WTC11 (cell line): ENCODE data around the gene PRKCZ.

ENCODE experiments used
- JUN ChIP-seq: sonication (generic); formaldehyde crosslinking; IDR thresholded peaks from 2 replicates; pipeline ENCODE4 v1.8.0; 2023; ENCODE audit warnings: mild to moderate bottlenecking, missing genetic modification reagents
- NR2C2 ChIP-seq: sonication (generic); formaldehyde crosslinking; IDR thresholded peaks from 2 replicates; pipeline ENCODE4 v1.8.0; 2022; ENCODE audit warnings: mild to moderate bottlenecking, missing genetic modification reagents
- SP1 ChIP-seq: sonication (generic); formaldehyde crosslinking; conservative IDR thresholded peaks from 2 replicates; pipeline ENCODE4 v1.8.1; 2022; ENCODE audit warnings: missing genetic modification reagents
- ZNF396 ChIP-seq: fragments of 250-450 bp; sonication (Bioruptor Pico); IDR thresholded peaks from 2 replicates; pipeline ENCODE4 v1.8.0; 2021; ENCODE audit warnings: mild to moderate bottlenecking, moderate library complexity, borderline replicate concordance
- TF ChIP-seq, protein P1 (sequence below): fragments of 200-600 bp; IDR thresholded peaks from 2 replicates; pipeline ENCODE4 v1.8.0; 2022; ENCODE audit warnings: antibody characterized with exemption
- TF ChIP-seq, protein P2 (sequence below): sonication (generic); formaldehyde crosslinking; IDR thresholded peaks from 2 replicates; pipeline ENCODE4 v1.8.0; 2022; ENCODE audit warnings: mild to moderate bottlenecking, missing genetic modification reagents
- TF ChIP-seq, protein P3 (sequence below): sonication (generic); formaldehyde crosslinking; IDR thresholded peaks from 2 replicates; pipeline ENCODE4 v1.8.0; 2022; ENCODE audit warnings: mild to moderate bottlenecking, missing genetic modification reagents

DNA sequence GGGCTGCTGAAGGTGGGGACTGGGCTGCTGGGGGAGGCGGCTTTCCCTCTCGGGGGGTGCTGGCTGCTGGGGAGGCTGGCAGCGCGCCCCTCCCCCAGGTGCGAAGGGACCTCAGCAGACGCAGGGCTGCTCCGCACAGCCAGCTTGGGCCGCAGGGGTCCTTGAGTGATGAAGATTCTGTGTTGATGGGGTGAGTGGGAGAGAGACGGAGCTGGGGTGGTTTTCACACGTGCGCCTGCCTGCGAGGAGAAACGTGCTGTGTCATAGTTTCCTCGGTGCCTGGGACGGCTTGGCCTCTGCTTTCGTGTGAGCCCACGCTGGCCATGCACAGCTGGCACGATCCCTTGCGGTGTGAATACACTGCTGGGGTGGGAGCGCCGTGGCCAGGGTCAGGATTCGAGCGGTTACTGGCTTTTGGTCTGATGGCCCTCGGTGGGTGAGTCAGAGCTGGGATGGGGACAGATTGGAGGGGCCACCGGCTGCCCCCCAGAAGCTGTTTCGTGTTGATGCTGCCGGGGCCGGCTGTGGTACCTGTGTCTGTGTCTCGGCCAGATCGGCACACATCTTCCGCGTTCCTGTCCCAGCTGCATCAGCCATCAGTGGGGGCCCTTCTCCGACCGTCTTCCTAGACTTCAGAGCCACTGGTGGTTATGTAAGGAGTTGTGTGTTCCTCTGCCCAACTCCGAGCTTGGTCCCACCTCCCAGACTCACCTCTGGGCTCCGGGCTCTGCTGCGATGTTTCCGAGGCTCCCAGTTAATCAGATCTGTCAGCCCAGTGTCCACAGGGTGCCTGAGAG is 24.9 kb downstream of the PRKCZ start:
- TF ChIP-seq, protein P1, sequence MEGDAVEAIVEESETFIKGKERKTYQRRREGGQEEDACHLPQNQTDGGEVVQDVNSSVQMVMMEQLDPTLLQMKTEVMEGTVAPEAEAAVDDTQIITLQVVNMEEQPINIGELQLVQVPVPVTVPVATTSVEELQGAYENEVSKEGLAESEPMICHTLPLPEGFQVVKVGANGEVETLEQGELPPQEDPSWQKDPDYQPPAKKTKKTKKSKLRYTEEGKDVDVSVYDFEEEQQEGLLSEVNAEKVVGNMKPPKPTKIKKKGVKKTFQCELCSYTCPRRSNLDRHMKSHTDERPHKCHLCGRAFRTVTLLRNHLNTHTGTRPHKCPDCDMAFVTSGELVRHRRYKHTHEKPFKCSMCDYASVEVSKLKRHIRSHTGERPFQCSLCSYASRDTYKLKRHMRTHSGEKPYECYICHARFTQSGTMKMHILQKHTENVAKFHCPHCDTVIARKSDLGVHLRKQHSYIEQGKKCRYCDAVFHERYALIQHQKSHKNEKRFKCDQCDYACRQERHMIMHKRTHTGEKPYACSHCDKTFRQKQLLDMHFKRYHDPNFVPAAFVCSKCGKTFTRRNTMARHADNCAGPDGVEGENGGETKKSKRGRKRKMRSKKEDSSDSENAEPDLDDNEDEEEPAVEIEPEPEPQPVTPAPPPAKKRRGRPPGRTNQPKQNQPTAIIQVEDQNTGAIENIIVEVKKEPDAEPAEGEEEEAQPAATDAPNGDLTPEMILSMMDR, result no peak
- TF ChIP-seq, protein P2, sequence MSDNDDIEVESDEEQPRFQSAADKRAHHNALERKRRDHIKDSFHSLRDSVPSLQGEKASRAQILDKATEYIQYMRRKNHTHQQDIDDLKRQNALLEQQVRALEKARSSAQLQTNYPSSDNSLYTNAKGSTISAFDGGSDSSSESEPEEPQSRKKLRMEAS (CRISPR knock-in tag), result no peak
- TF ChIP-seq SP1 (CRISPR knock-in tag), result no peak
- TF ChIP-seq JUN (CRISPR knock-in tag), result no peak
- TF ChIP-seq ZNF396 (CRISPR knock-in tag), result no peak
- TF ChIP-seq, protein P3, sequence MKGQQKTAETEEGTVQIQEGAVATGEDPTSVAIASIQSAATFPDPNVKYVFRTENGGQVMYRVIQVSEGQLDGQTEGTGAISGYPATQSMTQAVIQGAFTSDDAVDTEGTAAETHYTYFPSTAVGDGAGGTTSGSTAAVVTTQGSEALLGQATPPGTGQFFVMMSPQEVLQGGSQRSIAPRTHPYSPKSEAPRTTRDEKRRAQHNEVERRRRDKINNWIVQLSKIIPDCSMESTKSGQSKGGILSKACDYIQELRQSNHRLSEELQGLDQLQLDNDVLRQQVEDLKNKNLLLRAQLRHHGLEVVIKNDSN (CRISPR knock-in tag), result no peak
- no peak for TF ChIP-seq NR2C2
